HG02763 (cell line): ENCODE measurements around the gene PPIB.
"Not testable (repeated sequence)": the region's sequence is repeated elsewhere in the genome, so short reads cannot be mapped to it uniquely, and the experiment has no call there.

Source experiments
- ATAC-seq: cut with Tn5 transposase; IDR thresholded peaks from one replicate; pipeline ENCODE4 v1.9.1; 2021; ENCODE audit warnings: mild to moderate bottlenecking, moderate library complexity; ENCODE audit not compliant: unreplicated experiment

Gene PPIB

DNA sequence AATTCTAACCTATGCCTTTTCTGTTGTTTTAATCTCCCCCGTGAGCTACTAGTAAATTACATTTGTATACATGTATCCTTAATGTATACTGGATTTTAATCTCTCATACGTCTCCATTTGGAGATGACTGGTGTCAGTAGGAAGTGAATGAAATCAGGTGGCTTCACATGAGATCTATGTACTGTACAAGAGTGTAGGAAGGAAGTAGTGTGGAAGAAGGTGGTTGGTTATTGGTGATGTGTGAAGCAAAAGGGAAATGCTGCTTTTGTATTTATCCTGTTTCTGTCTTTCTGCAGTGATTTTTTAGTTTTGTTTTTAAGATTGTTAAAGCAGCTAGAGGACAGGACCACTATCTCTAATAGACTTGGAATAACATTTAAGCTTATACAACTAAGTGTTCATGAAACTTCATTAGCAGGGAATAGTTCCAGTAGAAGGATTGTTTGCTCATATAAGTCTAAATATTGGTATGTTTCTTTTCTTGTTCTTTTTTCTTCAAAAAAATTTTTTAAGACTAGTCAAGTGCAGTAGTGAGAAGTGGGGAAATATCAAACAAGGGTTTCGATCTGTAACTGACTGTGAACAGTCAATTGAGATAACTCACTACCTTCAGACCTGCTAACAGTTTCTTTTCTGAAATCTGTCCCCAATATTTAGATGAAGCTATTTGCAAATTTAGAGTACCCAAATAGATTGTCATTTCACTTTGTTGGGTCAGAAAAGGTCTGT is 51.7 kb downstream of the PPIB start:
- ATAC-seq, result no peak

DNA sequence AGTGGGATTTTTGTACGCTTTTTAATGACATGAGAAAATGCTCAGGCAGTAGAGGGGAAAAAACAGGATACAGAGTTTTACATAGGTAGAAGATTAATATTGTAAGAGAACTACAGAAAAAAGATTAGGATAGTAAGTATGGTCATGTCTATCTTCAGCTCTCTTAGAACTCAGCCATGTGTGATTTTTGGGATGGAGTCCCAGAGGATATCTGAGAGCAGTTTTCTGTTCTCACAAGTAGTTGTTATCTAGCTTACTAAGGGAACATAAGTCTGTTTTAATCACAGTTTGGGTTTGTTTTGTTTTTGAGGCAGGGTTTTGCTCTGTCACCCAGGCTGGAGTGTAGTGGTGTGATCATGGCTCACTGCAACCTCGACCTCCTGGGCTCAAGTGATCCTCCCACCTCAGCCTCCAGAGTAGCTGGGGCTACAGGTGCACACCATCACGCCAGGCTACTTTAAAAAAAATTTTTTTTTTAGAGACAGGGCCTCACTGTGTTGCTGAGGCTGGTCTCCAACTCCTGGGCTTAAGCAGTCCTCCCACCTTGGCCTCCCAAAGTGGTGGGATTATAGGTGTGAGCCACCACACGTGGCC is 52.6 kb downstream of the PPIB start:
- ATAC-seq, result not testable (repeated sequence)

DNA sequence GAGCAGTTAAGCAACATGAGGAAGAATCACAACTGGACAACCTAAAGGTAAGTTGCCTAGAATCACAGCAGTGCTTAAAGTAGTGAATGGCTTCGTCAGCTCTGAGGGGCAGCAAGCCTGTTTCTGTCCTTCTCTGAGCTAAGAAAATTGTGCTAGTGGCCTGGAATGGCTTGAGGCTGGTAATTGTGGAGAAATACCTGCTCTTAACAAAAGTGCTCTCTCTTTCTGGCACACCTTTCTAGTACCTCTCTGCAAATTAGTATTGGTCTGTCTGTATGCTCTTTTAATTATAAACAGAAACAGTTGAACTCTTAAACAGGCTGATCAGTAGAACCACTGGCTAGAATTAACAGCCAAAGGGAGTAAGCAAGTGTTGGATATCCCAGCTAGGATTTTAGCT is 55.5 kb downstream of the PPIB start:
- ATAC-seq, result no peak
